Measurements from ENCODE around the gene SEPHS2. TPM values are rescaled to one million over a fixed set of nuclear protein-coding genes. Genes with fewer than 3 reads are reported as not detected.
"Not testable (repeated sequence)": the region's sequence is repeated elsewhere in the genome, so short reads cannot be mapped to it uniquely, and the experiment has no call there.

The SEPHS2 gene, protein sequence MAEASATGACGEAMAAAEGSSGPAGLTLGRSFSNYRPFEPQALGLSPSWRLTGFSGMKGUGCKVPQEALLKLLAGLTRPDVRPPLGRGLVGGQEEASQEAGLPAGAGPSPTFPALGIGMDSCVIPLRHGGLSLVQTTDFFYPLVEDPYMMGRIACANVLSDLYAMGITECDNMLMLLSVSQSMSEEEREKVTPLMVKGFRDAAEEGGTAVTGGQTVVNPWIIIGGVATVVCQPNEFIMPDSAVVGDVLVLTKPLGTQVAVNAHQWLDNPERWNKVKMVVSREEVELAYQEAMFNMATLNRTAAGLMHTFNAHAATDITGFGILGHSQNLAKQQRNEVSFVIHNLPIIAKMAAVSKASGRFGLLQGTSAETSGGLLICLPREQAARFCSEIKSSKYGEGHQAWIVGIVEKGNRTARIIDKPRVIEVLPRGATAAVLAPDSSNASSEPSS
- 13.8 TPM for polyA plus RNA-seq (ENCODE audit: insufficient read length)

DNA sequence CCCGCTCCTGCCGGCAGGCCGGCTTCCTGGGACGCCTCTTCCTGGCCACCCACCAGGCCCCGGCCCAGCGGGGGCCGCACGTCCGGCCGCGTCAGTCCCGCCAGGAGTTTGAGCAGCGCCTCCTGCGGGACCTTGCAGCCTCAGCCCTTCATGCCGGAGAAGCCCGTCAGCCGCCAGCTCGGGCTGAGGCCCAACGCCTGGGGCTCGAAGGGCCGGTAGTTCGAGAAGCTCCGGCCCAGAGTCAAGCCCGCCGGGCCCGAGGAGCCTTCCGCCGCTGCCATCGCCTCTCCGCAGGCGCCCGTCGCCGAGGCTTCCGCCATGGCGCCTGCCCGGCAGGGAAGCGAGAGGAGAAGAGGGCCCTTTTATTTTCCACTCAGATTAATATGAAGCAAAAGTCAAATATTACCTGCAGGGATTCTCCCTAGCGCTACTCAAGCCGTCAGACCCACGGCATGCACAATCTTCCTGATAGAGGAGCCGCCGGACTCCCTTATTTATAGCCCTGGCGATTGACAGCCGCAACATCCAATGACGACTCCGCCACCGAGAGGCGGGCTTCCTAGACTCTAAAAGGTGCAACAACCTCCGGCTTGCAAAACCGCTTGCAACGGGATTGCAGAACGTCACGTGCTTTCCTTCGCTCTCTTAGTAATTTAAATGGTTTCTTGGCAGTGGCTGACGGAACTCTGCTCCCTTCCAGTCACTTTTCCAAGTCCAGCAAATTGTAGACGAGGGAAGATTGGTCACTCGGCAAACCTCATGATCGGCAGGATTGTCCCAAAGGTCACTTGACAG lies at the start of gene SEPHS2:
Gene SEPHS2, minus strand, starts transcription at position 467 of the 795 bp plus-strand sequence. Its CDS starts 147 bp downstream, at position 320.
- peak; percentile 90 for DNase-seq (ENCODE audit: low read depth)

DNA sequence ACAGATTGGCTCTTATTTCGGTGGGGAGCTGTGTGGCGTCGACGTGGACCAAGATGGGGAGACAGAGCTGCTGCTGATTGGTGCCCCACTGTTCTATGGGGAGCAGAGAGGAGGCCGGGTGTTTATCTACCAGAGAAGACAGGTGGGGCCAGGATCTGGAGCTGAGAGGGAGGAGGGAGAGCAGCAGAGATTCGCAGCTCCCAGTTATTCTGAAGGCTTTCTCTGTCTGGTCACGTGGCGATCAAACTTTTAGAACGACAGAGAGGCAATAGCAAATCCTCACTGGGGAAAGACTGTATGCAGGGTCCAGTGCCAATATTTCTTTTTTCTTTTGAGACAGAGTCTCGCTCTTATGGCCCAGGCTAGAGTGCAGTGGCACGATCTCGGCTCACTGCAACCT lies 49.0 kb upstream of the SEPHS2 start:
- DNase-seq (ENCODE audit: low read depth), result no peak

DNA sequence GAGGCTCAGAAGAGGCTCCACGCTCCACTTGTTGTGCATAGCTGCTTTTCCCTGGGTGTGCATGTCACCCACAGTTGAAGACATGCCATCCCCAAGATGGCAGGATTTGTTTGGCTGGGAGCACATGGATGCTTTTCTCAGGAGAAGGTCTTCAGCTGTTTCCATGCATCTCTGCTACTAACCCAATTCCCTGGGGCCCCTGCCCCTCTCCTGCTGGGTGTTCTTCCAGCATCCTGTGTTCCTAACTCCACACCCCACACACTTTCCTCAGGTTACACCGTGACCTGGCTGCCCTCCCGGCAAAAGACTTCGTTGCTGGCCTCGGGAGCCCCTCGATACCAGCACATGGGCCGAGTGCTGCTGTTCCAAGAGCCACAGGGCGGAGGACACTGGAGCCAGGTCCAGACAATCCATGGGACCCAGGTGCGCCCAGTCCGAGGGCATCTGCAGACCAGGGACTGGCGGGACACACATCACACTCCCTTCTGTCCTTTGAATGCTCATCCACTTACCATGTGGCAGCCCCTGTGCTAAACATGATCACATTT lies 48.3 kb upstream of the SEPHS2 start:
- no peak for DNase-seq (ENCODE audit: low read depth)

DNA sequence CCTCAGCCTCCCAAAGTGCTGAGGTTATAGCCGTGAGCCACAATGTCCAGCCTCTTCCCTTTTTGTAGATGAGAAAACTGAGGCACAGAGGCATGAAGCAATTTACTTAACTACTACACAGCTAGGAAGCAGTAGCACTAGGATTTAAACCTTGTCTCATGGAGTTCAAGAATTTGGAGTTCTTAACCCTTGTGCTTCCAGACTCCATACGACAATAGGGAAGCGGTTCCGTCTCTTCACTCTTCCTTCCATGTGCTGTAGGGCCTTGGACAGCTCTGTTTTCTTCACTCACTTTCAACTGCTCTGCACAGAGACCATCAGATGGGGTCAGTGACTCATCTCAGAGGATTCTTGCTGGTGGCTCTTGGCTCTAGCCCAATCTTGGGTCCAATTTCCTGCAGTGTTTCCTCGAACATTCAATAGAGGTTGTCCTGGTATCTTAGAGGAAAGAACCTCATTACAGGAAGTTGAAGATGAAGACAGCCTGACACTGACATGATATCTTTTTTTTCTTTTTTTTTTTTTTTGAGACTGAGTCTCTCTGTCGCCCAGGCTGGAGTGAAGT lies 46.2 kb upstream of the SEPHS2 start:
- DNase-seq (ENCODE audit: low read depth), result no peak

DNA sequence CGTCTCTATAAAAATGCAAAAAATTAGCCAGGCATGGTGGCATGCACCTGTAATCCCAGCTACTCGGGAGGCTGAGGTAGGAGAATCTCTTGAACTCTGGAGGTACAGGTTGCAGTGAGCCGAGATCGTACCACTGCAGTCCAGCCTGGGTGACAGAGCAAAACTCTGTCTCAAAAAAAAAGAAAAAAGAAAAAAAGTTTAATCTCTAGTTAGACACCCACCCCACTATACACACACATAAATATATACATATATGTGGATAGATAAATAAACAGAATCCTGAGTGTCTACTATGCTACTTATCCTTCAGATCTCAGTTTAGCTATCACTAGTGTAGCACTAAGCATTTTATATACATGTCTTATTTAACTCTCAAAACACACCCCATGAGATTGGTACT lies 45.6 kb upstream of the SEPHS2 start:
- no peak for DNase-seq (ENCODE audit: low read depth)

DNA sequence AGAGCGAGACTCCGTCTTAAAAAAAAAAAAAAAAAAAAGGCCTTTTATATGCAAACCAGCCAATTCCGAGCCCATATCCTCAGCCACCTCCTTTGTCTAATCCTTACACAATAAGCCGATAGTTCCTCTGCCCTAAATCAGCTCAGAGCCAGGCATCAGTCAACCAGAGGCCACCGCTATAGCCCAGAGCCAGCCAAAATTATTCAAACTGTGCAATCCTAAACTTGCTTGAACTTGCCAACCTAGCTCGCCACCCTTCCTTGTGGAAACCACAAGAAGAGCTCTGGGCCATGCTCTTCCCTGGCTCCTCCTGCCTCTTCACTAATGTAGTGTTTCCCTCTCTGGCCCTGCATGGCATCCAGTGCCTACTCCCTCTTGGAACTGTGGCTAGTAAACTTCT lies 44.5 kb upstream of the SEPHS2 start:
- DNase-seq (ENCODE audit: low read depth), result no peak

DNA sequence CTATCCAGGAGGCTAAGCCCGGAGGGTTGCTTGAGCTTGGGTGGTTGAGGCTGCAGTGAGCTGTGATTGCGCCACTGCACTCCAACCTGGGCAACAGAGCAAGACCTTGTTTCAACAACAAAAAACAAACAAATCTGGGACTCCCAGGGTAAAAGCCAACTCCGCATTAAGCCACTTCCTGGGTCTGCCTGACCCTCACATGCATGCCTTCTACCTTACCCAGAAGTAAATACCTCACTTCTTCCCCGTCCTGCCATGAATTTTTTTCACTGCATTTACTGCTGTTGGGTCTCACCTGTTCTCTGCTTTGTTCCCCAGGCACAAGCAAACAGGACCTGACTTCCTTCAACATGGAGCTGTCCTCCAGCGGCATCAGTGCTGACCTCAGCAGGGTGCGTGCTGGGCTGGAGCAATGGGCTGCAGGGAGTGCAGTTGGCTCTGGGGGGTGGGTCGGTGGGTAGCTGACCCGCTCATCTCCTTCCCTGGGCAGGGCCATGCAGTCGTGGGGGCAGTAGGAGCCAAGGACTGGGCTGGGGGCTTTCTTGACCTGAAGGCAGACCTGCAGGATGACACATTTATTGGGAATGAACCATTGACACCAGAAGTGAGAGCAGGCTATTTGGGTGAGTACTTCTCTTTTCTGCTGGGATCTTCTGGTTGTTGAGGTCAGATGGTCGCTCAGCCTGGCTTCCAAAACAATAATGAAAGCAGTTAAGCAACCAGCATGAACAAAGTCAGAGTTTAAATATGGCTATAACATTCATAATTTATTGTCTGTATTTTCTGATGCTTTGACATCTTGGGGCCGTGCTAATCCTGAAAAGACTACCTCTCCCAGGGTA lies 43.3 kb upstream of the SEPHS2 start:
- no peak for DNase-seq (ENCODE audit: low read depth)

DNA sequence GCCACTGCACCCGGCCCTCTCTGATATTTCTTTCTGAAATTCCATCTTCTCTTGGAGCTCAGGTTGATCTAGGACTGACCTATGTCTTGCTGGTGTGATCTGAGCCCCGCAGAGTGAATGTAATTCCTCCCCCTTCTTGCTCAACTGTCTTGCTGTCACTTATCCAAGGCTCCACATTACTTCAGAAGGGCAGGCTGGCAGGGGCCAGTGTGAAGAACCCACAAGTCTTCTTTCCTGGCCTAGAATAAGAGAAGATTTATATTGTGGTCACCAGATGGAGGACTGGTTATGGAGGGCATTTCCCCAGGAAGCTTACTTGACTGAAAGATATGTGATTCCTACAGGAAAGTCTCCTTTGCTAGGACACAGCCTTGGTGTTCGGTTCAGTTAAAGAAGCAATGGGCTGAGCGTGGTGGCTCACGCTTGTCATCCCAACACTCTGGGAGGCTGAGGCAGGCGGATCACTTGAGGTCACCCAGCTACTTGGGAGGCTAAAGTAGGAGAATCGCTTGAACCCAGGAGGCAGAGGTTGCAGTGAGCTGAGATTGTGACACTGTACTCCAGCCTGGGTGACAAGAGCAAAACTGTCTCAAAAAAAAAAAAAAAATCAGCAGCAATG lies 40.3 kb upstream of the SEPHS2 start:
- no peak for DNase-seq (ENCODE audit: low read depth)

DNA sequence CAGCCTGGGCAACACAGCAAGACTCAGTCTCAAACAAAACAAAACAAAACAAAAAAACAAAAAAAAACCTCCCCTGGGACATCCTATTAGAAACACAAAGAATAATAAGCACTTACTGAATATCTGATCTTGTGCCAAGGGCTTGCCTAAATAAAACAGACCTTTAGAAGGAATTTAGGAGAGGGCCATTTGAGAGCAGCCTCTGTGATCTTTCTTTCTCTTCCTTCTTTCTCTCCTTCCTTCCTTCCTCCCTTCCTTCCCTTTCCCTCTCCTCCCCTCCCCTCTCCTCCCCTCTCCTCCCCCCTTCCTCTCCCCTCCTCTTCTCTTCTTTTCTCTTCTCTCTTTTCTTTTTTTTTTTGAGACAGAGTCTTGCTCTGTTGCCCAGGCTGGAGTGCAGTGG lies 39.2 kb upstream of the SEPHS2 start:
- DNase-seq (ENCODE audit: low read depth), result no peak

DNA sequence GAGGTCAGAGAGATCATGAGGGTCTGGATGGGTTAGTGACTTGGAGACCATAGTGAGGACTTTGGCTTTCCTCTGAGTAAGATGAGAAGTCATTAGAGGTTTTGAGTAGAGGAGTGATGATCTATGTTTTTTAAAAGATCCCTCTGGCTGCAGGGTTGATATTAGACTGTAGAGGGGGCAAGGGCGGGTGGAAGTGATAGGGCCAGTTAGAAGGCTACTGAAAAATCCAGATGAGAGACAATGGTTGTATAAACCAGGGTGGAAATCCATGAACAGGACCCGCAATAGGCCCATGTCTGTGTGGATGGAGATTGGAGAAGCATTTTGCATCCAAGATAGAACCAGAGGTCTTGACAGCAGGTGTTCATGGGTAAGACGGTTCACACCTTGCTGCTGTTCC lies 36.7 kb upstream of the SEPHS2 start:
- no peak for DNase-seq (ENCODE audit: low read depth)

DNA sequence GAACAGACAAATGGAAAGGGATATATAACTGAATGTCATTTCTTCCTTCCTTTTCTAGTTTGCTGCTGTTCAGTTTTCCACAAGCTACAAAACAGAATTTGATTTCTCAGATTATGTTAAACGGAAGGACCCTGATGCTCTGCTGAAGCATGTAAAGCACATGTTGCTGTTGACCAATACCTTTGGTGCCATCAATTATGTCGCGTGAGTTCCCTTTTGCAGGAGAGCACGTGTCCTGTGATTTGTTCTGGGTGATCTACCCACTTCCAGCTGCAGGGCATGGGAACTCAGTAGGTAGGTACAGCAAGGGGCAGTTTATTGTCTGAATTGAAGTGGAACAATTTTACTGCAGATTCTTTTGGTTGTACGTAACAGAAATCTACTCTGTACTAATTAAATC lies 35.7 kb upstream of the SEPHS2 start:
- DNase-seq (ENCODE audit: low read depth), result no peak

DNA sequence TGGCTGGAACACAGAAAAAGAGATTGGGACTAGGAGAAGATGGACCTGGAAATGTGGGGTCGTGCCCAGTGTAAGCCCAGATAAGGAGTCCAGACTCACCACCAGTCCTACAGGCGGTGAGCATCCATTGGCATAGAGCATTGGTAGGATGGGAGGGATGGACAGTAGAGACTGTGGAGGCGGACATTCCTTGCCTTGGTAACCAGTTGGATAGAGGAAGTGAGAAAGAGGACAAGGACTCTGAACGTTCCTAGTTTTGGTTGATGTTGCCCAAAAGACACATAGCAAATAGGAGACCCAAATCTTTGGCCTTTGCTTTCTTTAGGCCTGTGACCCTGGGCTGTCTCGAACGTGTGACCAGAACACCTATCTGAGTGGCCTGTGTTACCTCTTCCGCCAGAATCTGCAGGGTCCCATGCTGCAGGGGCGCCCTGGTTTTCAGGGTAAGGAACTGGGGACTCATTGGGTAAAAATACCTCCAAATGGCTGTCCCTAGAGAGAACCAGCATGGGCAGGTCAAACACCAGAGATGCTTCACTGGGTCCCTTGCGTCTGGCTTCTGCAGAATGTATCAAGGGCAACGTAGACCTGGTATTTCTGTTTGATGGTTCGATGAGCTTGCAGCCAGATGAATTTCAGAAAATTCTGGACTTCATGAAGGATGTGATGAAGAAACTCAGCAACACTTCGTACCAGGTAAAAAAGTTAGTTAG lies 33.2 kb upstream of the SEPHS2 start:
- DNase-seq (ENCODE audit: low read depth), result no peak

DNA sequence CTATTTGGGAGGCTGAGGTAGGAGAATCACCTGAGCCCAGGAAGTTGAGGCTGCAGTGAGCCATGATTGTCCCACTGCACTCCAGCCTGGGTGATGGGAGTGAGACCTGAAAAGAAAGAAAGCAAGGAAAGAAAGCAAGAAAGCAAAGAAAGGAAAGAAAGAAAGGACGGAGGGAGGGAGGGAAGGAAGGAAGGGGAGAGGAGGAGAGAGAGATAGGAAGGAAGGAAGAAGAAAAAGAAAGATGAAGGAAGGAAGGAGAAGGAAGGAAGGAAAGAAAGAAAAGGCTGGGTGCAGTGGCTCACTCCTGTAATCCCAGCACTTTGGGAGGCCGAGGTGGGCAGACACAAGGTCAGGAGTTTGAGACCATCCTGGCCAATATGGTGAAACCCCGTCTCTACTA lies 32.1 kb upstream of the SEPHS2 start:
- not testable (repeated sequence) for DNase-seq (ENCODE audit: low read depth)

DNA sequence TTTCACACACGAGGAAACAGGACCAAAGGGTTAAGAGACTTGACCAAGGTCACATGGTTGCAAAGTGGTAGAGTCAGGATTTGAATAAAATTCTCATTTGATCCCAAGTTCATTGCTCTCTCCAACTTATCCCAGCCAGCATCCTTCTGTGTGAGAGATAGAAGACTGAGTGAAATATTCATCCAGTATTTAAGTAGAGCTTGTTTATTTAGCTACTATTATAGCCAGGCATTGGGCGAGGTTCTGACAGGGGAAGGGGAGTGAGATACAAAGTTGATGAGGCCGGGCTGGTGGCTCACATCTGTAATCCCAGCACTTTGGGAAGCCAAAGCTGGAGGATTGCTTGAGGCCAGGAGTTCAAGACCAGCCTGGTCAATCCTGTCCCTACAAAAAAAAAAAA lies 31.3 kb upstream of the SEPHS2 start:
- no peak for DNase-seq (ENCODE audit: low read depth)

DNA sequence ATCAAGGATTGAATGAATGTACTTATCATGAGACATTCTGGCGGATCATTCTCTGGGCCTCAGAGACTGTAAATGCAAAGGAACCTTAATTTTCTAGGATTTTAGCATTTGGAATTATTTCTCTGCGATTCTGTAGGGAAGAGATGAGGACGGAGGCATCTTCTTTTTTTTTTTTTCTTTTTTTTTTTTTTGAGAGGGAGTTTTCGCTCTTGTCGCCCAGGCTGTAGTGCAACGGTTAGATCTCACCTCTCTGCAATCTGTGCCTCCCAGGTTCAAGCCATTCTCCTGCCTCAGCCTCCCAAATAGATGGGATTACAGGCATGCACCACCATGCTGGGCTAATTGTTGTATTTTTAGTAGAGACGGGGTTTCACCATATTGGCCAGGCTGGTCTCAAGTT lies 29.0 kb upstream of the SEPHS2 start:
- no peak for DNase-seq (ENCODE audit: low read depth)

DNA sequence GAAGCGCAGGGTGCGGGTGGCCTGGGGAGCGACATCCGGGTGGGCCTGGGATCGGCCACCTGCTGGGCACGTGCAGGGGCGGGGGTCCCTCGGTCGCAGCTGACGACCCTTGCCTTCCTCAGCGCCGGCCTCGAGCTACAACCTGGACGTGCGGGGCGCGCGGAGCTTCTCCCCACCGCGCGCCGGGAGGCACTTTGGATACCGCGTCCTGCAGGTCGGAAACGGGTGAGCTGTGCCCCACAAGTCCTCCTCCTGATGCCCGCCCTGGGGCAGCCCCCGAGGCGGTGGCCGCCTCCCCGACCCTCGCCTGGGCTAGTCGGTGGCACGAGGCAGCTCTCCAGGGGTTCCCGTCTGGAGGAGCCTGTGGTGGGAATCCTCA lies 28.4 kb upstream of the SEPHS2 start:
- DNase-seq (ENCODE audit: low read depth), result no peak

DNA sequence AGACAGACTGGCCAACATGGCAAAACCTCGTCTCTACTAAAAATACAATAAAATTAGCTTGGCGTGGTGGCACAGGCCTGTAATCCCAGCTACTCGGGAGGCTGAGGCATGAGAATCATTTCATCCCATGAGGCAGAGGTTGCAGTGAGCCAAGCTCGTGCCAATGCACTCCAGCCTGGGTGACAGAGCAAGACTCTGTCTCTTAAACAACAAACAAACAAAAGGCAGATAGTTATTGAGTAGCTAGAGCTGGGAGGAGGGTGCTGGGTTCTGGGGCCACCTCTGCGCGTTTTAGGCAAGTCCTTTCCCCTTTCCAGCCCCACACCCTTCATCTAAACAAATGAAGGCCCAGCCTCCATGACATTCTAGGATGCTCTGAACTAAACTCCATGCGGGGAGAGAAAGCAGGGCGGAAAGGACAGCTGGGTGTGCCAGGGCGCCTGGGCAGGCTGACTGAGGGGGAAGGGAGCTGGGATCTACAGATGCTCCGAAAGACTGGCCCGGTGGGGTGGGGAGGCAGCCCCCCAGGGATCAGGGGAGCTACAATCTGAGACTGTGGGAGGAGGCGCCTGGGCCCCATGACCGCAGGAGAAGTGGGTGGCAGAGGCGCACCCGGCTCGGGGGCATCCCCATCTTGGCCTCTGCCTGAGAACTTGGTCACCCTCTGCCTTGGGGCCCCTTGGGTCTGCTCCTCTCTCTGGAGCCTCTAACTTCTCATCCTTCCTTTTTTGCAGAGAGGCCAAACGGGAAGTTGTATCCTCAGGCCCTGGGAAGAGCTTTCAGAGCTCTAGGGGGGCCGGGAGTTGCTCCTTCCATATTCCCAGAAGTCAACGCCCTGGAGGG lies 27.8 kb upstream of the SEPHS2 start:
- DNase-seq (ENCODE audit: low read depth), result no peak

DNA sequence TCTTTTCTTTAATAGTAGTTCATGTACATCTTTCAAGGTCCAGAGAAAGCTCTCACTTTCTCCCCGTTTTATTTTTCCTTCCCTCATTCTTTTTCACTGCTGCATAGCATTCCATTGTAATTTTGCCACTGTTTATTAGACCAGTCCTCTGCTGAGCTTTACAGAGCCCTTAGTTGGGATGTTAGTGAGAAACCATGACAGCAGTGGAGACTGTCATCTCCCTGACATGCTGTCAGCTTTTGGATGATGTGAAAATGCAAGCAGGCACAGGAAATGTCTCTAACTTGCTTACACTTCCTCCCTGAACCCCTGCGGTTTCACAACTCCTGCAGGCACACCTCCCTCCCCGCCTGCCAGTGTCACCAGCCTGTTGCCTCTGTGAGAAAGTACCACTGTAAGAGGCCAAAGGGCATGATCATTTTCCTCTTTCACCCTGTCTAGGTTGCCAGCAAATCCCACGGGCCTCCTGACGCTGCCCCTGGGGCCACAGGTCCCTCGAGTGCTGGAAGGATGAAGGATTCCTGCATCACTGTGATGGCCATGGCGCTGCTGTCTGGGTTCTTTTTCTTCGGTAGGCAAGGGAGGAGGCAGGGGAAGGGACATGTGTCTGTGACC lies 26.8 kb upstream of the SEPHS2 start, which contains the start of gene ITGAL:
Gene ITGAL, plus strand, starts transcription at position 415 of the 615 bp plus-strand sequence. Its CDS starts 96 bp downstream, at position 511.
- DNase-seq (ENCODE audit: low read depth), result peak; percentile 22

DNA sequence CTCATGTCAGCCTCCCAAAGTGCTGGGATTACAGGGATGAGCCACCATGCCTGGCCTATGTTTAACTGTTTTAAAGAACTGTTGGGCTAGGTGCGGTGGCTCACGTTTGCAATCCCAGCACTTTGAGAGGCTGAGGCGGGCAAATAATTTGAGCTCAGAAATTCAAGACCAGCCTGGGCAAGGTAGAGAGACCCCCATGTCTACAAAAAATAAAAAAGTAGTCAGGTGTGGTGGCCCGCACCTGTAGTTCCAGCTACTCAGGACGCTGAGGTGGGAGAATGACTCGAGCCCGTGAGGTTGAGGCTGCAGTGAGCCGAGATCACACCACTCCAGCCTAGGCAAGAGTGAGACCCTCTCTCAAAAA lies 24.9 kb upstream of the SEPHS2 start:
- no peak for DNase-seq (ENCODE audit: low read depth)
